Upper lobe of left lung (tissue), 6 donors: ENCODE results near the gene FNIP1. TPM values are rescaled to one million over a fixed set of nuclear protein-coding genes. Genes with fewer than 3 reads are reported as not detected.
"Not testable (repeated sequence)": the region's sequence is repeated elsewhere in the genome, so short reads cannot be mapped to it uniquely, and the experiment has no call there.

Experiments used
- ATAC-seq, 2 donors: fragments of 200-7000 bp; cut with Tn5 transposase; one replicate each; pipeline ENCODE4 v1.9.1; 2022; ENCODE audit warnings: mild to moderate bottlenecking in 2 of 2, moderate library complexity in 2 of 2; ENCODE audit not compliant: low FRiP score in 2 of 2
- DNase-seq, 2 donors: peaks; one replicate each; pipeline ENCODE4 v3.0.0-alpha.2; 2019 to 2020
- H3K27ac ChIP-seq, 4 donors: fragments of 200-600 bp; sonication (generic); one replicate each; pipeline ENCODE4 v1.5.1; 2016 to 2019
- H3K27me3 ChIP-seq, 4 donors: fragments of 200-600 bp; sonication (generic); one replicate each; pipeline ENCODE4 v1.5.1; 2017 to 2019
- H3K36me3 ChIP-seq, 4 donors: fragments of 200-600 bp; sonication (generic); one replicate each; pipeline ENCODE4 v1.5.1; 2016 to 2019
- H3K4me1 ChIP-seq, 4 donors: fragments of 200-600 bp; sonication (generic); one replicate each; pipeline ENCODE4 v1.5.1; 2018 to 2019
- H3K4me3 ChIP-seq, 4 donors: fragments of 200-600 bp; sonication (generic); one replicate each; pipeline ENCODE4 v1.5.1; 2017 to 2019; ENCODE audit warnings: mild to moderate bottlenecking in 2 of 4, moderate library complexity in 1 of 4
- H3K9me3 ChIP-seq, 4 donors: fragments of 200-600 bp; sonication (generic); one replicate each; pipeline ENCODE4 v1.5.1; 2018 to 2019
- EP300 ChIP-seq, 4 donors: sonication (generic); formaldehyde crosslinking; IDR thresholded peaks; one replicate each; pipeline ENCODE4 v1.5.1; 2017; ENCODE audit warnings: antibody characterized with exemption in 4 of 4, control low read depth in 2 of 4
- POLR2A ChIP-seq, 4 donors: fragments of 450-650 bp; IDR thresholded peaks; one replicate each; pipeline ENCODE4 v1.5.1; 2016 to 2017; ENCODE audit warnings: antibody characterized with exemption in 4 of 4, mild to moderate bottlenecking in 2 of 4
- POLR2AphosphoS5 ChIP-seq, 2 donors: sonication (generic); formaldehyde crosslinking; IDR thresholded peaks; one replicate each; pipeline ENCODE4 v1.5.1; 2017; ENCODE audit warnings: antibody characterized with exemption in 2 of 2
- WGBS, 2 donors: methylation state at CpG; one replicate each; pipeline ENCODE4 v1.1.5; 2017 to 2018; 5-methylcytosine and 5-hydroxymethylcytosine counted together
- total RNA-seq, 6 donors: library from RNA; depleted of rRNA in 4 of 6; stranded (reverse); fragments of >200 nt in 4 of 6; gene quantifications; one replicate each; pipeline versions ENCODE4 v1.1.0 to v1.2.1, GENCODE V29; 2016 to 2021
- TF ChIP-seq, protein P1 (sequence below), 6 experiments: fragments of 450-650 bp in 4 of 6; fragments of 200-600 bp in 2 of 6; sonication (generic) in 2 of 6; IDR thresholded peaks; one replicate each; pipeline ENCODE4 v1.5.1; 2016 to 2019; ENCODE audit warnings: antibody characterized with exemption in 6 of 6
- donor health status: DM: no; HTN: no; CAD: no; lungs with moderate emphysema.
- donor health status: DM: no; HTN: yes; CAD: no; lungs with severe emphysema.

FNIP1 gene
- total RNA-seq, 6 donors from 2014 or later = 34.4 to 58.7 (median 42.3) TPM

DNA sequence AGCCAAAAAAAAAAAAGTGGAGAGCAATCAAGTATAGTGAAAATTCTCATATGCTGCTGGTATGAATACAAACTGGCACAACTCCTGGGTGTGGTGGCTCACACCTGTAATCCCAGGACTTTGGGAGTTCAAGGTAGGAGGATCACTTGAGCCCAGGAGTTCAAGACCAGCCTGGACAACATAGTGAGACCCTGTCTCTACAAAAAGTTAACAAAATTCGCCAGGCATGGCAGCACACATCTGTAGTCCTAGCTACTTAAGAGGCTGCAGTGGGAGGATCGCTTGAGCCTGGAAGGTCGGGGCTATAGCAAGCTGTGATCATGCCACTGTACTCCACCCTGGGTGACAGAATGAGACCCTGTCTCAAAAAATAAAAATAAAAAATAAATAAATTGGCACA, 51.7 kb downstream of the FNIP1 start:
- TF ChIP-seq, protein P1, sequence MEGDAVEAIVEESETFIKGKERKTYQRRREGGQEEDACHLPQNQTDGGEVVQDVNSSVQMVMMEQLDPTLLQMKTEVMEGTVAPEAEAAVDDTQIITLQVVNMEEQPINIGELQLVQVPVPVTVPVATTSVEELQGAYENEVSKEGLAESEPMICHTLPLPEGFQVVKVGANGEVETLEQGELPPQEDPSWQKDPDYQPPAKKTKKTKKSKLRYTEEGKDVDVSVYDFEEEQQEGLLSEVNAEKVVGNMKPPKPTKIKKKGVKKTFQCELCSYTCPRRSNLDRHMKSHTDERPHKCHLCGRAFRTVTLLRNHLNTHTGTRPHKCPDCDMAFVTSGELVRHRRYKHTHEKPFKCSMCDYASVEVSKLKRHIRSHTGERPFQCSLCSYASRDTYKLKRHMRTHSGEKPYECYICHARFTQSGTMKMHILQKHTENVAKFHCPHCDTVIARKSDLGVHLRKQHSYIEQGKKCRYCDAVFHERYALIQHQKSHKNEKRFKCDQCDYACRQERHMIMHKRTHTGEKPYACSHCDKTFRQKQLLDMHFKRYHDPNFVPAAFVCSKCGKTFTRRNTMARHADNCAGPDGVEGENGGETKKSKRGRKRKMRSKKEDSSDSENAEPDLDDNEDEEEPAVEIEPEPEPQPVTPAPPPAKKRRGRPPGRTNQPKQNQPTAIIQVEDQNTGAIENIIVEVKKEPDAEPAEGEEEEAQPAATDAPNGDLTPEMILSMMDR (IDR thresholded peaks at IDR 0.05) = no peak
- TF ChIP-seq EP300 (IDR thresholded peaks at IDR 0.05) (no peak), POLR2A (IDR thresholded peaks at IDR 0.05) (no peak), POLR2AphosphoS5 (IDR thresholded peaks at IDR 0.05) (no peak)
- WGBS, 2 donors = 95 to 100% methylated on average over 3 of the region's 3 CpGs
- Histone ChIP-seq H3K27me3 (no peaks in the 10 kb centered on the region), H3K4me1 (peaks cover 0 to 12% (median 9%) of the 10 kb centered on the region in 4 donors), H3K4me3 (no peak overlapping the region), H3K9me3 (no peaks in the 10 kb centered on the region), H3K27ac (no peak overlapping the region), H3K36me3 (peaks cover 0 to 22% (median 7%) of the 10 kb centered on the region in 4 donors)
- no peak for DNase-seq
- ATAC-seq = no peak

DNA sequence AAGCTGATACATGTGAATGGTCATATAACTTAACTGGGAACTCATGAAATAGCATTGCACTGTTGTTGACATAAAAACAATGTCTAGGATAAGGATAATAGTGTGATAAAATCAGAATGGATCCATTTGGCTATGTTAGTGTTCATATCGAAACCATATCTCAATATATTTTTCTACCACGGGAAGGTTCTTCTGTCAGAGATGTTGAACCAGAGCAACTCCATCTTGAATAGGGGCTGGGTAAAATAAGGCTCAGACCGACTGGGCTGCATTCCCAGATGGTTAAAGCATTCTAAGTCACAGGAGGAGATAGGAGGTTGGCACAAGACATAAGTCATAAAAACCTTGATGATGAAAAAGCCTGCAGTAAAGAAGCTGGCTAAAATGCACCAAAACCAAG, 56.3 kb downstream of the FNIP1 start:
- peaks cover 0 to 40% (median 7%) of the 10 kb centered on the region in 4 donors for H3K36me3 ChIP-seq
- no peaks in the 10 kb centered on the region for H3K4me1 ChIP-seq
- DNase-seq (no peak), ATAC-seq (no peak)
- H3K27me3 ChIP-seq = no peaks in the 10 kb centered on the region
- 96 to 97% methylated on average over 3 of the region's 3 CpGs for WGBS, 2 donors
- H3K9me3 ChIP-seq = no peaks in the 10 kb centered on the region
- TF ChIP-seq POLR2A (IDR thresholded peaks at IDR 0.05) = no peak
- TF ChIP-seq, protein P1 (IDR thresholded peaks at IDR 0.05) = no peak
- no peak for TF ChIP-seq POLR2AphosphoS5 (IDR thresholded peaks at IDR 0.05)
- TF ChIP-seq EP300 (IDR thresholded peaks at IDR 0.05) = no peak
- no peak overlapping the region for H3K27ac ChIP-seq
- no peak overlapping the region for H3K4me3 ChIP-seq

- H3K27me3 ChIP-seq = no peaks in the 10 kb centered on the region
- peaks cover 0 to 18% (median under 1%) of the 10 kb centered on the region in 4 donors for H3K36me3 ChIP-seq
- H3K27ac ChIP-seq = no peak overlapping the region
- ATAC-seq (no peak), DNase-seq (no peak)
- WGBS, 2 donors = 94 to 98% methylated on average over 8 of the region's 8 CpGs
- TF ChIP-seq POLR2A (IDR thresholded peaks at IDR 0.05) (no peak), POLR2AphosphoS5 (IDR thresholded peaks at IDR 0.05) (no peak), EP300 (IDR thresholded peaks at IDR 0.05) (no peak)
- TF ChIP-seq, protein P1 (IDR thresholded peaks at IDR 0.05) = no peak
- no peaks in the 10 kb centered on the region for H3K4me1 ChIP-seq
- no peak overlapping the region for H3K4me3 ChIP-seq
- H3K9me3 ChIP-seq = no peaks in the 10 kb centered on the region
Observed at GRCh38 chr5:131735393-131735792, 61.4 kb downstream of the FNIP1 start.

DNA sequence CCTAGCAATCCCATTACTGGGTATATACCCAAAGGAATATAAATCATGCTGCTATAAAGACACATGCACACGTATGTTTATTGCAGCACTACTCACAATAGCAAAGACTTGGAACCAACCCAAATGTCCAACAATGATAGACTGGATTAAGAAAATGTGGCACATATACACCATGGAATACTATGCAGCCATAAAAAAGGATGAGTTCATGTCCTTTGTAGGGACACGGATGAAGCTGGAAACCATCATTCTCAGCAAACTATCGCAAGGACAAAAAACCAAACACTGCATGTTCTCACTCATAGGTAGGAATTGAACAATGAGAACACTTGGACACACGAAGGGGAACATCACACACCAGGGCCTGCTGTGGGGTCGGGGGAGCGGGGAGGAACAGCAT, 61.9 kb downstream of the FNIP1 start:
- not testable (repeated sequence) for DNase-seq
- WGBS, 2 donors = 93 to 95% methylated on average over 6 of the region's 6 CpGs

DNA sequence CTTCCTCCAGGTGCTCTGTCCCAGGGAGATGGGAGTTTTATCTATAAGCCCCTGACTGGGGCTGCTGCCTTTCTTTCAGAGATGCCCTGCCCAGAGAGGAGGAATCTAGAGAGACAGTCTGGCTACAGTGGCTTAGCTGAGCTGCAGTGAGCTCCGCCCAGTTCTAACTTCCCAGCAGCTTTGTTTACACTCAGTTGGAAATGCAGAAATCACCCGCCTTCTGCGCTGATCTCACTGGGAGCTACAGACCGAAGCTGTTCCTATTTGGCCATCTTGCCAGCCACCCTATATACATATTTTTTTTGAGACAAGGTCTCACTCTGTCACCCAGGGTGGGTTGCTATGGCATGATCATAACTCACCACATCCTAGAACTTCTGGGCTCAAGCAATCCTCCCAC, 67.5 kb downstream of the FNIP1 start:
- H3K4me3 ChIP-seq, H3K4me1 ChIP-seq, H3K27me3 ChIP-seq, DNase-seq, H3K9me3 ChIP-seq, ATAC-seq: not testable (repeated sequence)
- peaks cover 0 to 18% (median 7%) of the 10 kb centered on the region in 4 donors for H3K36me3 ChIP-seq
- 62 to 70% methylated on average over 4 of the region's 4 CpGs for WGBS, 2 donors
- peak overlapping the region in 2 of 4 donors; percentile 21 to 57 for H3K27ac ChIP-seq

More for the DNA sequence above, 61.9 kb downstream of the FNIP1 start:
- not testable (repeated sequence) for ATAC-seq, H3K4me1 ChIP-seq, H3K4me3 ChIP-seq, H3K9me3 ChIP-seq, H3K27me3 ChIP-seq, H3K27ac ChIP-seq
- H3K36me3 ChIP-seq = peaks cover 0 to 18% (median 0%) of the 10 kb centered on the region in 4 donors

DNA sequence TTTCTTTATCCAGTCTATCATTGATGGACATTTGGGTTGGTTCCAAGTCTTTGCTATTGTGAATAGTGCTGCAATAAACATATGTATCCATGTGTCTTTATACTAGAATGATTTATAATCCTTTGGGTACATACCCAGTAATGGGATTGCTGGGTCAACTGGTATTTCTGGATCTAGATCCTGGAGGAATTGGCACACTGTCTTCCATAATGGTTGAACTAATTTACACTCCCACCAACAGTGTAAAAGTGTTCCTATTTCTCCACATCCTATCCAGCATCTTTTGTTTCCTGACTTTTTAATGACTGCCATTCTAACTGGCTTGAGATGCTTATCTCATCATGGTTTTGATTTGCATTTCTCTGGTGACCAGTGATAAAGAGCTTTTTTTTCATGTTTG, 72.7 kb downstream of the FNIP1 start:
- not testable (repeated sequence) for H3K27me3 ChIP-seq, H3K4me1 ChIP-seq, ATAC-seq, DNase-seq, H3K4me3 ChIP-seq, H3K27ac ChIP-seq, H3K9me3 ChIP-seq
- peaks cover 0 to 11% (median 7%) of the 10 kb centered on the region in 4 donors for H3K36me3 ChIP-seq
